NCI-H2196 (cell line): Measurements from ENCODE around the gene A3GALT2.
A peak's percentile ranks its signal among the peaks of the same experiment; 100 is the strongest.

ENCODE experiments used
- DNase-seq: peaks from one replicate; lab custom pipeline; 2025; ENCODE audit not compliant: unreplicated experiment; lab: John Stamatoyannopoulos, UW

A3GALT2 gene

GRCh38 chr1:33320619-33321165, at the start of gene A3GALT2:
Gene A3GALT2, minus strand, starts transcription at chr1:33321098. Its CDS starts 0 bp downstream, at chr1:33321098.
- no peak for DNase-seq

- no peak for DNase-seq
Measured at GRCh38 chr1:33370301-33370700, 49.4 kb upstream of the A3GALT2 start.

- no peak for DNase-seq
Measured at GRCh38 chr1:33369764-33370163, 48.9 kb upstream of the A3GALT2 start.

- DNase-seq: no peak
Measured at GRCh38 chr1:33369081-33369480, 48.2 kb upstream of the A3GALT2 start.

- no peak for DNase-seq
Measured at GRCh38 chr1:33368431-33368830, 47.5 kb upstream of the A3GALT2 start.

- DNase-seq: peak; percentile 87
Measured at GRCh38 chr1:33367485-33368405, 46.8 kb upstream of the A3GALT2 start.

GRCh38 chr1:33366762-33367484, 46.0 kb upstream of the A3GALT2 start:
- peak; percentile 12 for DNase-seq

- DNase-seq: no peak
Measured at GRCh38 chr1:33365560-33365997, 44.7 kb upstream of the A3GALT2 start.

GRCh38 chr1:33364565-33364918, 43.6 kb upstream of the A3GALT2 start:
- DNase-seq: no peak

GRCh38 chr1:33363470-33363861, 42.6 kb upstream of the A3GALT2 start:
- DNase-seq: no peak

- DNase-seq: no peak
Measured at GRCh38 chr1:33363021-33363420, 42.1 kb upstream of the A3GALT2 start.

GRCh38 chr1:33361532-33362235, 40.8 kb upstream of the A3GALT2 start:
- no peak for DNase-seq

GRCh38 chr1:33360367-33360766, 39.5 kb upstream of the A3GALT2 start:
- no peak for DNase-seq

GRCh38 chr1:33359931-33360330, 39.0 kb upstream of the A3GALT2 start:
- no peak for DNase-seq

GRCh38 chr1:33358795-33359503, 38.1 kb upstream of the A3GALT2 start:
- DNase-seq: no peak

- no peak for DNase-seq
Measured at GRCh38 chr1:33358114-33358794, 37.4 kb upstream of the A3GALT2 start.

GRCh38 chr1:33357099-33357498, 36.2 kb upstream of the A3GALT2 start:
- no peak for DNase-seq

GRCh38 chr1:33354707-33355316, 33.9 kb upstream of the A3GALT2 start:
- no peak for DNase-seq

- no peak for DNase-seq
Measured at GRCh38 chr1:33353531-33353930, 32.6 kb upstream of the A3GALT2 start.

GRCh38 chr1:33351281-33351660, 30.4 kb upstream of the A3GALT2 start:
- no peak for DNase-seq
